Measurements from ENCODE around the gene CDNF.

DNA sequence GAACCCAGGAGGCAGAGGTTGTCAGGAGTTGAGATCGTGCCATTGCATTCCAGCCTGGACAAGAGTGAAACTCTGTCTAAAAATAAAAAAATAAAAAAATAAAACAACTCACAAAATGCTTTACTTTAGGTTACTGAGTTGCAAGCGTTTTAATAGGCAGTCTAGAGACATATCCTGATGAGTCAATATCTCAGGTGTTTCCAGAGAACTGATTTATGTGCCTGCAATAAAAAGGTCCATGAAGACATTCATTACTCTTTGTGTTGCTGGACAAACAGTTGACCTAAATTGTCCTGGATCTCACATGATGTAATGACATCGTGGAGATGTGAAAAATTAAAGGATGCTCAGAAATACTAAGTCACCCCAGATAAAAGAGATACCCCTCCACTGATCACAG is 31.5 kb downstream of the CDNF start:
- TF ChIP-seq, protein P1, sequence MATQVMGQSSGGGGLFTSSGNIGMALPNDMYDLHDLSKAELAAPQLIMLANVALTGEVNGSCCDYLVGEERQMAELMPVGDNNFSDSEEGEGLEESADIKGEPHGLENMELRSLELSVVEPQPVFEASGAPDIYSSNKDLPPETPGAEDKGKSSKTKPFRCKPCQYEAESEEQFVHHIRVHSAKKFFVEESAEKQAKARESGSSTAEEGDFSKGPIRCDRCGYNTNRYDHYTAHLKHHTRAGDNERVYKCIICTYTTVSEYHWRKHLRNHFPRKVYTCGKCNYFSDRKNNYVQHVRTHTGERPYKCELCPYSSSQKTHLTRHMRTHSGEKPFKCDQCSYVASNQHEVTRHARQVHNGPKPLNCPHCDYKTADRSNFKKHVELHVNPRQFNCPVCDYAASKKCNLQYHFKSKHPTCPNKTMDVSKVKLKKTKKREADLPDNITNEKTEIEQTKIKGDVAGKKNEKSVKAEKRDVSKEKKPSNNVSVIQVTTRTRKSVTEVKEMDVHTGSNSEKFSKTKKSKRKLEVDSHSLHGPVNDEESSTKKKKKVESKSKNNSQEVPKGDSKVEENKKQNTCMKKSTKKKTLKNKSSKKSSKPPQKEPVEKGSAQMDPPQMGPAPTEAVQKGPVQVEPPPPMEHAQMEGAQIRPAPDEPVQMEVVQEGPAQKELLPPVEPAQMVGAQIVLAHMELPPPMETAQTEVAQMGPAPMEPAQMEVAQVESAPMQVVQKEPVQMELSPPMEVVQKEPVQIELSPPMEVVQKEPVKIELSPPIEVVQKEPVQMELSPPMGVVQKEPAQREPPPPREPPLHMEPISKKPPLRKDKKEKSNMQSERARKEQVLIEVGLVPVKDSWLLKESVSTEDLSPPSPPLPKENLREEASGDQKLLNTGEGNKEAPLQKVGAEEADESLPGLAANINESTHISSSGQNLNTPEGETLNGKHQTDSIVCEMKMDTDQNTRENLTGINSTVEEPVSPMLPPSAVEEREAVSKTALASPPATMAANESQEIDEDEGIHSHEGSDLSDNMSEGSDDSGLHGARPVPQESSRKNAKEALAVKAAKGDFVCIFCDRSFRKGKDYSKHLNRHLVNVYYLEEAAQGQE (IDR thresholded peaks at IDR 0.05; ENCODE audit: insufficient read depth in 1 of 2, low read depth in 2 of 2, low read length in 1 of 2), result no peak
- TF ChIP-seq CTCF (IDR thresholded peaks at IDR 0.05), result no peak
- TF ChIP-seq POLR2AphosphoS5 (IDR thresholded peaks at IDR 0.05; ENCODE audit: low read depth, low read length), result no peak
